Stimulated activated effector memory CD8-positive, alpha-beta T cell treated with anti-CD3 and anti-CD28 coated beads, Interleukin-12 subunit alpha, Interleukin-12 subunit beta, amount 100 ng/mL, for 72 hours (primary cell): Measurements from ENCODE around the gene HOXC6.

Experiments used
- ATAC-seq: fragments of 150-1000 bp; cut with Tn5 transposase; 2 replicates; pipeline ENCODE4 v1.10.0; 2021
- DNase-seq, 2 donors: peaks; one replicate each; pipeline ENCODE4 v3.0.0; 2021 to 2022; ENCODE audit warnings: low spot score in 2 of 2
- H3K27ac Mint-ChIP-seq: one replicate; pipeline ENCODE4 v1.8.0; 2022; ENCODE audit warnings: mild to moderate bottlenecking, mixed read lengths
- H3K36me3 Mint-ChIP-seq: one replicate; pipeline ENCODE4 v1.8.0; 2022; ENCODE audit warnings: mild to moderate bottlenecking, mixed read lengths
- H3K4me1 Mint-ChIP-seq: one replicate; pipeline ENCODE4 v1.8.0; 2022; ENCODE audit warnings: mixed read lengths
- H3K4me3 Mint-ChIP-seq: one replicate; pipeline ENCODE4 v1.8.0; 2022; ENCODE audit warnings: mild to moderate bottlenecking, mixed read lengths
- H3K9me3 Mint-ChIP-seq: one replicate; pipeline ENCODE4 v1.8.0; 2022; ENCODE audit warnings: mixed read lengths

The HOXC6 gene

DNA sequence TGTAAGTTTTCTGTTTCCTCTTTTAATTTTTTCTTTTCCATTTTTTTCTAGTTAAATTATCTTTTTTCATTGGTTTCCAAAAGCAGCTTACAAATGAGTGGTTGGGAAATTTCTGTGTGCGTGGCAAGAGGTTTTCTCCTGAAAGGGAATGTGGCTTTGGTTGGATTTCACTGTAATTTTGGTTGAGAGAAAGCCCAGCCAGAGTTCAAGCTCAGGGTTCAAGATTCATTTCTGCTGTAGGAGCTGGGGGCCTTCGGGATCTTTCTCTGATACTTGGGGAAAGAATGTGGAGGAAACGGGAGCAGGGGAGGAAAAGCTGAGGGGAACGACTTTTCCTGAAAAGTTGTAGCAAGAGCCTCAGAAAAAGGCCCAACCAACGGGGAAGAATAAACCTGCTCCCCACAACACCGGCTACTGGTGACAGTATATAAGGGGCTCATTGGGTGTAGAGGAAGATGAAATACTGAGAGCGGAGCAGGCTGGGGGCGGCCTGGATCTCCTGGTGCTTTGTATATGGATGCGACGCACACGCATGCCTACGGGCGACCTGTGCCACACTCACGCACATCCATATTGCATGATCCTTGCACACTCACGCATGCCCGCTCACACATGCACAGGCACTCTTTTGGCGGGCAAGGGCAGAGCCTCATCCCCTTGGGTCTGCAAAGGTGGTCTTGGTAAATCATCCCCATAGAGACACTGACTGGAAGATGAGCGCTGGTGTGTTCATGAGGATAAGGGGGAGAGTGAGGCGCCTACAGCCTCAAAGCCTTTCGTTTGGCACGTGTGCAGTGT, 41.4 kb upstream of the HOXC6 start:
- DNase-seq: no peak
- H3K27ac Mint-ChIP-seq: no peak overlapping the region
- no peaks in the 10 kb centered on the region for H3K9me3 Mint-ChIP-seq
- H3K36me3 Mint-ChIP-seq: peaks cover 9% of the 10 kb centered on the region
- peaks cover 61% of the 10 kb centered on the region for H3K4me1 Mint-ChIP-seq
- no peak for ATAC-seq
- peak overlapping the region; percentile 63 for H3K4me3 Mint-ChIP-seq

DNA sequence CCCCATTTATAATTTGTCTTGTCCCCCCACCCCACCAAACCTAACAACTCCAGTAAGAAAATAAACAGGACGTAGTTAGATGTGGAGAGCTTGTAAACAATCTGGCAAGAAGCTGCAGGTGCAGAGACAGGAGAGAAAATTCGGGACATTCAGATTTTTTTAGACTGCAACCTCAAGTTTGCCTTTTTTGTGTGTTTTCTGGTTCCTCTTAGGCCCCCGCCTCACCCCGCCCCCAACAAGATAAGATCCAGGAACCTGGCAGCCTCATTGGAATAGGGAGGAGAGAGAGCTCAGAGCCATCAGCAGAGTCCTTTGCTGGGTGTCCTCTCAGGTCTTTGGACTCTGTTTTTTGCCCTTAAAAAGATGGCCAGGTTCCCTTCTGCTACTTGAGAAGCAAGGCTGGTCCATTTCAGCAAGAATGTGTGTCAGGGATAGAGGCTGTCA, 40.4 kb upstream of the HOXC6 start:
- no peaks in the 10 kb centered on the region for H3K9me3 Mint-ChIP-seq

GRCh38 chr12:53988541-53989226, 39.6 kb upstream of the HOXC6 start:
- no peak for ATAC-seq
- Mint-ChIP-seq H3K9me3 (no peaks in the 10 kb centered on the region), H3K36me3 (peaks cover 10% of the 10 kb centered on the region), H3K4me1 (peaks cover 56% of the 10 kb centered on the region), H3K27ac (no peak overlapping the region), H3K4me3 (peak overlapping the region; percentile 28)
- no peak for DNase-seq

More for the DNA sequence above, 40.4 kb upstream of the HOXC6 start:
- ATAC-seq (no peak), DNase-seq (no peak)
- Mint-ChIP-seq H3K4me1 (peaks cover 61% of the 10 kb centered on the region), H3K36me3 (peaks cover 9% of the 10 kb centered on the region), H3K27ac (no peak overlapping the region), H3K4me3 (no peak overlapping the region)

GRCh38 chr12:53989227-53990113, 38.8 kb upstream of the HOXC6 start:
- ATAC-seq: peak; percentile 9
- Mint-ChIP-seq H3K4me3 (peak overlapping the region; percentile 28), H3K9me3 (no peaks in the 10 kb centered on the region), H3K36me3 (peaks cover 15% of the 10 kb centered on the region), H3K4me1 (peaks cover 58% of the 10 kb centered on the region), H3K27ac (no peak overlapping the region)
- no peak for DNase-seq

GRCh38 chr12:53990311-53991076, 37.7 kb upstream of the HOXC6 start:
- peak overlapping the region; percentile 28 for H3K4me3 Mint-ChIP-seq
- no peaks in the 10 kb centered on the region for H3K9me3 Mint-ChIP-seq

GRCh38 chr12:53991077-53991460, 37.2 kb upstream of the HOXC6 start:
- H3K4me3 Mint-ChIP-seq: no peak overlapping the region
- peaks cover 57% of the 10 kb centered on the region for H3K4me1 Mint-ChIP-seq
- no peaks in the 10 kb centered on the region for H3K9me3 Mint-ChIP-seq
- H3K36me3 Mint-ChIP-seq: peaks cover 6% of the 10 kb centered on the region
- no peak for DNase-seq
- no peak for ATAC-seq
- H3K27ac Mint-ChIP-seq: no peak overlapping the region

More at GRCh38 chr12:53990311-53991076, 37.7 kb upstream of the HOXC6 start:
- Mint-ChIP-seq H3K36me3 (peaks cover 6% of the 10 kb centered on the region), H3K4me1 (peaks cover 56% of the 10 kb centered on the region), H3K27ac (no peak overlapping the region)
- no peak for ATAC-seq
- no peak for DNase-seq

- Mint-ChIP-seq H3K9me3 (no peaks in the 10 kb centered on the region), H3K27ac (no peak overlapping the region), H3K4me3 (no peak overlapping the region), H3K4me1 (peaks cover 64% of the 10 kb centered on the region), H3K36me3 (peaks cover 6% of the 10 kb centered on the region)
- ATAC-seq: no peak
- DNase-seq: no peak
Measured at GRCh38 chr12:53992377-53992889, 35.8 kb upstream of the HOXC6 start.

DNA sequence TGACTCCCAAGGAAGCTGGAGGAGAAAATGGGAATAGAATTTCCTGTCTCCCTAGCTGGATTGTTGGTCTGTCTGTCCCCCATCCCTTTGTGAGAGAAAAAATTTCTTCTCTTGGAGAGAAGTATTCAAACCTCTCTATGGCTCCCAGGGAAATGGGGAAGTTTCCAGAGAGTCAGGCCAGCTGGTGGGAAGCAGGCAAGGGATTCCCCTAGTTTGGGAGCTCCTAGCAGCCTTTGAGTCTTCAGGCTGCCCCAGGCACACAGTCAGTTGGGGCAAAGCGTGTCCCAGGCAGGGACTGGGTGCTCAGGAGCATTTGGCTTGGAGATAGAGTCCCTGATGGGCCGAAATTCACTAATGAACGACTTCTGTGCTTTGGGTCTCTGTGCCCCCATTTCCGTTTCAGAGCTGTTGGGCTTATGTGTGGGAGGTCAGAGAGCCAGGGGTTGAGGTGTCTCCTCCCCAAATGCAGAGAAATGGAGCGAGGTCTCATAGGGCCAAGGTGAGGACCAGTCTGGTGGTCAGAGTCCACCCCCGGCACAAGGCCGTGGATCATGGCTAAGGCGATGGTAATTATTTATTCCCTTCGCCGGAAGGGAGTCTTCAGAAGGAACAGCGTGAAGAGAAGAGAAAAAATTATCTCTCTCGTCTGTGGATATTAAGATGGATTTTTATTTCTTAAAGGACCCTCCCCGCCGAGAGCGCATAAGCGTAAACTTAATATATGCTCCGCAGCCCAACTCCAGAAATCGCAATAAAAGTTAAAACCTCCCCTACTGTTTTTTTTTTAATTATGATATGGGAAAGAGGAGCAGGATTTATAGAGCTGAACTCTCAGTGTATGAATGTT, 34.9 kb upstream of the HOXC6 start:
- no peak for DNase-seq
- no peak for ATAC-seq
- Mint-ChIP-seq H3K36me3 (peaks cover 6% of the 10 kb centered on the region), H3K4me1 (peaks cover 70% of the 10 kb centered on the region), H3K4me3 (peak overlapping the region; percentile 86), H3K27ac (peak overlapping the region; percentile 76), H3K9me3 (no peaks in the 10 kb centered on the region)

- H3K9me3 Mint-ChIP-seq: no peaks in the 10 kb centered on the region
- peaks cover 71% of the 10 kb centered on the region for H3K4me1 Mint-ChIP-seq
- peak overlapping the region; percentile 76 for H3K27ac Mint-ChIP-seq
- H3K4me3 Mint-ChIP-seq: peak overlapping the region; percentile 86
- DNase-seq (no peak), ATAC-seq (no peak)
- peaks cover 6% of the 10 kb centered on the region for H3K36me3 Mint-ChIP-seq
Measured at GRCh38 chr12:53994009-53994263, 34.3 kb upstream of the HOXC6 start.

- H3K27ac Mint-ChIP-seq: peak overlapping the region; percentile 82
- H3K9me3 Mint-ChIP-seq: no peaks in the 10 kb centered on the region
- peaks cover 68% of the 10 kb centered on the region for H3K4me1 Mint-ChIP-seq
- ATAC-seq (no peak), DNase-seq (no peak)
- H3K36me3 Mint-ChIP-seq: peaks cover 6% of the 10 kb centered on the region
- H3K4me3 Mint-ChIP-seq: peak overlapping the region; percentile 86
Measured at GRCh38 chr12:53994264-53995001, 33.8 kb upstream of the HOXC6 start.

DNA sequence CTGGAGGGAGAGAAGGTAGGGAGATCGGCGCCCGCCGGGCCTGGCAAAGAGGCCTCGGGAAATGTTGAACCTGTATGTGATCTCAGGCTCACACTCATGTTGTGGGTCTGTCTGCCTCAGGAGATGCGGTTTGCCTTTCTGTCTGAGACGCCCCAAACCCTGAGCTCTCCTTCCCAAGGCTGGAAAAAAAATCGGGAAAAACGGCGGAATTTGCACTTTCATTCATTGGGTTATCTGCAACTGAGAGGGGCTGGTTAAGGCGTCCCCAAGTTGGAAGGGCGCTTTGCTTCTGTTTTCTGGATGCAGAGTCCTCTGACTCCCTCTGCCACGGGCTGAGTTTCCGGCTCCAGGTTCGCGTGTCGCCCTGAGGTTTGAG, 33.2 kb upstream of the HOXC6 start:
- DNase-seq (no peak), ATAC-seq (no peak)
- Mint-ChIP-seq H3K9me3 (no peaks in the 10 kb centered on the region), H3K36me3 (peaks cover 6% of the 10 kb centered on the region), H3K27ac (peak overlapping the region; percentile 82), H3K4me3 (peak overlapping the region; percentile 86), H3K4me1 (peaks cover 68% of the 10 kb centered on the region)

DNA sequence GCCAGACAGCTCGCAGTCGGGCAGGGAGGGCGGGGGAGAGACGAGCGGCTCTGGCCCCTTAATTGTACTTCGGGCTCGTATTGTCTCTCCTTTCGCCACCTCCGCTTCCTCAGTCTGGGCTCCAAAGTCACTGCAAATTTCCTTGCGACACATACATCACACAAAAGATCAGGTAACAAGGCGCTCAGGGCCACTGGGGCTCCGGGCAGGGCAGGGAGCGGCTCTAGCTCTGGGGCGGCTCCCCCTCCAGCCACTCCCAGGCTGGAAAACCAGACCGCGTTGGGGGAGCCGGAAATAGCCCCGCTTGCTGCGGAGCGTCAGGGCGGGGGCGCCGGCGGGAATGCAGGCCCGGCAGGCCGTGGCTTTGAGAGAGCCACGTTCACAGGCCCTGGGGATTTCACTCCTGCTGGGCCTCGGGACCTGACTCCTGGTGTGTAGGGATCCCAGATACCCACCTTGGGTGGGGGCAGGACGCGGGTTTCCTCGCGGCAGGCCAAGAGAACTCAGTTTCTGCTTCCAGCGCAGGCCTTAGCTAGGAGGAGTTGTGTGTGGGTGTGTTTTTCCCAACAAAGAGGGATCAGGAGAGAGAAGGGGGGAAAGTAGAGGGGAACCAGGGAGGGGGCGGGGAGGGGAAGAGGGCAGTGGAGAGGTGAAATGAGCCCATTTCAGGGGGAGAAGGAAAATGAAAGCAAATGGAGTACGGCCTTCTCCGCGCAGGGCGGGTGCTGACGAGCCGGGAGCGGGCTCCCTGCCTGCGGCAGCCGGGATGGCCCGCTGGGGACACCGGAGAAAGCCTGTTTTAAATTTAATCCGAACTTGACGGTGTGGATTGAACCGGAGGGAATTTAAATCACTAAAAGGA, 32.6 kb upstream of the HOXC6 start:
- peaks cover 66% of the 10 kb centered on the region for H3K4me1 Mint-ChIP-seq
- DNase-seq (no peak), ATAC-seq (peak; percentile 42)
- H3K4me3 Mint-ChIP-seq: peak overlapping the region; percentile 86
- H3K27ac Mint-ChIP-seq: peak overlapping the region; percentile 82
- H3K9me3 Mint-ChIP-seq: no peaks in the 10 kb centered on the region
- H3K36me3 Mint-ChIP-seq: peaks cover 6% of the 10 kb centered on the region
